ENCODE measurements around the gene MT1G.

Gene MT1G

GRCh38 chr16:56631832-56632155, 36.1 kb downstream of the MT1G start:
- DNase-seq (ENCODE audit: low spot score) = no peak
- in situ Hi-C loops (cut with MboI; ENCODE audit: low sequenced_read_pairs, unreplicated experiment) = no loop called here
- TF ChIP-seq, protein P1, sequence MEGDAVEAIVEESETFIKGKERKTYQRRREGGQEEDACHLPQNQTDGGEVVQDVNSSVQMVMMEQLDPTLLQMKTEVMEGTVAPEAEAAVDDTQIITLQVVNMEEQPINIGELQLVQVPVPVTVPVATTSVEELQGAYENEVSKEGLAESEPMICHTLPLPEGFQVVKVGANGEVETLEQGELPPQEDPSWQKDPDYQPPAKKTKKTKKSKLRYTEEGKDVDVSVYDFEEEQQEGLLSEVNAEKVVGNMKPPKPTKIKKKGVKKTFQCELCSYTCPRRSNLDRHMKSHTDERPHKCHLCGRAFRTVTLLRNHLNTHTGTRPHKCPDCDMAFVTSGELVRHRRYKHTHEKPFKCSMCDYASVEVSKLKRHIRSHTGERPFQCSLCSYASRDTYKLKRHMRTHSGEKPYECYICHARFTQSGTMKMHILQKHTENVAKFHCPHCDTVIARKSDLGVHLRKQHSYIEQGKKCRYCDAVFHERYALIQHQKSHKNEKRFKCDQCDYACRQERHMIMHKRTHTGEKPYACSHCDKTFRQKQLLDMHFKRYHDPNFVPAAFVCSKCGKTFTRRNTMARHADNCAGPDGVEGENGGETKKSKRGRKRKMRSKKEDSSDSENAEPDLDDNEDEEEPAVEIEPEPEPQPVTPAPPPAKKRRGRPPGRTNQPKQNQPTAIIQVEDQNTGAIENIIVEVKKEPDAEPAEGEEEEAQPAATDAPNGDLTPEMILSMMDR (IDR thresholded peaks at IDR 0.05; ENCODE audit: borderline replicate concordance, control extremely low read depth, extremely low read depth, insufficient read depth, missing control alignments) = no peak

- TF ChIP-seq, protein P1 (IDR thresholded peaks at IDR 0.05; ENCODE audit: borderline replicate concordance, control extremely low read depth, extremely low read depth, insufficient read depth, missing control alignments) = no peak
- in situ Hi-C loops (cut with MboI; ENCODE audit: low sequenced_read_pairs, unreplicated experiment) = no loop called here
- no peak for DNase-seq (ENCODE audit: low spot score)
These were observed 36.7 kb downstream of the MT1G start for GRCh38 chr16:56631197-56631596.

DNA sequence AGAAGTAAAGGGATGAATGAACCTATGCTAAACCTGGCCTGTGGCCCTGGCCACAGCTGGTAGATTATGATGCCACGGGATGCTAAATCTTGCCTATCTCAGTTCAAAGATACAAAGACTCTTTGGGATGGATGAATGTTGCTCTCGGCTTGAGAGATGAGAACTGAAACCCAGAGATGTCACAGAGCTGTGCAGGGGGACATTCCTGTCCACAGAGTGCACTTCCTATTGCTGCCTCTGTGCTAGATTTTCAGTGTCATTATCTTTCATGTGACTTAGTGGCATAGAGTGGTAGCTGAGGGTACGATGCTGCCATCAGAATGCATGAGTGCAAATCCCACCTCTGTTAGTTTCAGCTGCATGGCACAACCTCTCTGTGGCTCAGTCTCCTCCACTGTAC, 37.7 kb downstream of the MT1G start:
- TF ChIP-seq, protein P1 (IDR thresholded peaks at IDR 0.05; ENCODE audit: borderline replicate concordance, control extremely low read depth, extremely low read depth, insufficient read depth, missing control alignments) = no peak
- peak; percentile 76 for DNase-seq (ENCODE audit: low spot score)
- in situ Hi-C loops (cut with MboI; ENCODE audit: low sequenced_read_pairs, unreplicated experiment) = no loop called here

- TF ChIP-seq, protein P1 (IDR thresholded peaks at IDR 0.05; ENCODE audit: borderline replicate concordance, control extremely low read depth, extremely low read depth, insufficient read depth, missing control alignments) = no peak
- DNase-seq (ENCODE audit: low spot score) = no peak
- in situ Hi-C loops (cut with MboI; ENCODE audit: low sequenced_read_pairs, unreplicated experiment) = no loop called here
These were observed 38.3 kb downstream of the MT1G start for GRCh38 chr16:56629531-56629930.

GRCh38 chr16:56628486-56629350, 39.1 kb downstream of the MT1G start:
- in situ Hi-C loops (cut with MboI; ENCODE audit: low sequenced_read_pairs, unreplicated experiment) = no loop called here
- TF ChIP-seq, protein P1 (IDR thresholded peaks at IDR 0.05; ENCODE audit: borderline replicate concordance, control extremely low read depth, extremely low read depth, insufficient read depth, missing control alignments) = no peak
- no peak for DNase-seq (ENCODE audit: low spot score)

- in situ Hi-C loops (cut with MboI; ENCODE audit: low sequenced_read_pairs, unreplicated experiment) = no loop called here
- DNase-seq (ENCODE audit: low spot score) = no peak
- TF ChIP-seq, protein P1 (IDR thresholded peaks at IDR 0.05; ENCODE audit: borderline replicate concordance, control extremely low read depth, extremely low read depth, insufficient read depth, missing control alignments) = no peak
These were observed 41.2 kb downstream of the MT1G start for GRCh38 chr16:56626685-56627084.

All from GM13976 (cell line).